SK-N-SH treated with all-trans-retinoic acid at 6 μM for 48 hours (cell line): ENCODE data around the gene AGO4.
A peak's percentile ranks its signal among the peaks of the same experiment; 100 is the strongest.

ENCODE experiments used
- ATAC-seq: fragments of 200-7000 bp; cut with Tn5 transposase; 3 replicates; pipeline ENCODE4 v1.9.1; 2020; ENCODE audit warnings: mild to moderate bottlenecking, moderate library complexity
- BACH2 ChIP-seq: fragments of 250-450 bp; sonication (Bioruptor Pico); IDR thresholded peaks from 2 replicates; pipeline ENCODE4 v1.9.0; 2021; ENCODE audit warnings: mild to moderate bottlenecking, borderline replicate concordance
- CREB5 ChIP-seq: fragments of 250-450 bp; sonication (Bioruptor Pico); IDR thresholded peaks from 2 replicates; pipeline ENCODE4 v1.5.1; 2020; ENCODE audit warnings: low read depth, mild to moderate bottlenecking, moderate library complexity
- CSDC2 ChIP-seq: fragments of 250-450 bp; sonication (Bioruptor Pico); IDR thresholded peaks from 2 replicates; pipeline ENCODE4 v1.5.0; 2020; ENCODE audit warnings: mild to moderate bottlenecking, moderate library complexity
- CSRNP3 ChIP-seq: fragments of 250-450 bp; sonication (Bioruptor Pico); IDR thresholded peaks from 2 replicates; pipeline ENCODE4 v1.5.1; 2021; ENCODE audit warnings: mild to moderate bottlenecking, moderate library complexity
- ESRRG ChIP-seq: fragments of 250-450 bp; sonication (Bioruptor Pico); IDR thresholded peaks from 2 replicates; pipeline ENCODE4 v1.6.1; 2021; ENCODE audit warnings: mild to moderate bottlenecking
- GLIS3 ChIP-seq: fragments of 250-450 bp; sonication (Bioruptor Pico); IDR thresholded peaks from 2 replicates; pipeline ENCODE4 v1.5.0; 2020; ENCODE audit warnings: mild to moderate bottlenecking, moderate library complexity
- ISL1 ChIP-seq: fragments of 250-450 bp; sonication (Bioruptor Pico); IDR thresholded peaks from 2 replicates; pipeline ENCODE4 v2.1.2; 2022; ENCODE audit warnings: mild to moderate bottlenecking, moderate library complexity
- OSR1 ChIP-seq: fragments of 250-450 bp; sonication (Bioruptor Pico); IDR thresholded peaks from 2 replicates; pipeline ENCODE4 v1.8.0; 2022; ENCODE audit warnings: moderate library complexity, mild to moderate bottlenecking, inconsistent platforms
- PATZ1 ChIP-seq: fragments of 250-450 bp; sonication (Bioruptor Pico); IDR thresholded peaks from 2 replicates; pipeline ENCODE4 v1.8.0; 2020; ENCODE audit warnings: mild to moderate bottlenecking, moderate library complexity, borderline replicate concordance
- RARB ChIP-seq: fragments of 250-450 bp; sonication (Bioruptor Pico); IDR thresholded peaks from 2 replicates; pipeline ENCODE4 v1.8.0; 2021; ENCODE audit warnings: mild to moderate bottlenecking, moderate library complexity
- SNAI2 ChIP-seq: fragments of 250-450 bp; sonication (Bioruptor Pico); IDR thresholded peaks from 2 replicates; pipeline ENCODE4 v1.5.0; 2020; ENCODE audit warnings: mild to moderate bottlenecking, moderate library complexity
- TOX ChIP-seq: fragments of 250-450 bp; sonication (Bioruptor Pico); IDR thresholded peaks from 2 replicates; pipeline ENCODE4 v1.8.0; 2021; ENCODE audit warnings: mild to moderate bottlenecking, moderate library complexity, borderline replicate concordance
- TSHZ2 ChIP-seq: fragments of 250-450 bp; sonication (Bioruptor Pico); IDR thresholded peaks from 2 replicates; pipeline ENCODE4 v1.5.0; 2020; ENCODE audit warnings: mild to moderate bottlenecking, moderate library complexity
- ZC3H10 ChIP-seq: fragments of 250-450 bp; sonication (Bioruptor Pico); IDR thresholded peaks from 2 replicates; pipeline ENCODE4 v1.5.1; 2021; ENCODE audit warnings: mild to moderate bottlenecking, moderate library complexity
- ZFP3 ChIP-seq: fragments of 250-450 bp; sonication (Bioruptor Pico); IDR thresholded peaks from 2 replicates; pipeline ENCODE4 v1.5.0; 2020; ENCODE audit warnings: mild to moderate bottlenecking, moderate library complexity
- ZFP30 ChIP-seq: fragments of 450-650 bp; formaldehyde crosslinking; IDR thresholded peaks from 2 replicates; pipeline ENCODE4 v1.5.0; 2022; ENCODE audit warnings: mild to moderate bottlenecking, moderate library complexity
- ZNF70 ChIP-seq: fragments of 450-650 bp; formaldehyde crosslinking; IDR thresholded peaks from 2 replicates; pipeline ENCODE4 v1.5.0; 2020; ENCODE audit warnings: mild to moderate bottlenecking, moderate library complexity
- ZNF8 ChIP-seq: fragments of 450-650 bp; formaldehyde crosslinking; IDR thresholded peaks from 2 replicates; pipeline ENCODE4 v1.5.0; 2020; ENCODE audit warnings: mild to moderate bottlenecking, moderate library complexity

AGO4 gene

GRCh38 chr1:35807614-35808449 lies at the start of gene AGO4:
Gene AGO4, plus strand, starts transcription at chr1:35808016. Its CDS starts 401 bp downstream, at chr1:35808417.
- ATAC-seq: peak; percentile 63

GRCh38 chr1:35762141-35762540 lies 45.7 kb upstream of the AGO4 start:
- no peak for ATAC-seq
- no peak for TF ChIP-seq ZC3H10 (CRISPR knock-in tag)
- TF ChIP-seq TOX (CRISPR knock-in tag): no peak
- TF ChIP-seq OSR1 (CRISPR knock-in tag): no peak
- no peak for TF ChIP-seq ZNF8 (CRISPR knock-in tag)
- TF ChIP-seq ZFP30 (CRISPR knock-in tag): no peak
- TF ChIP-seq, all 23 proteins: peak for 0

More at GRCh38 chr1:35807614-35808449, at the start of gene AGO4:
- TF ChIP-seq TSHZ2 (CRISPR knock-in tag) (peak; percentile 59; the same call in 1 of the 2 replicates), CSDC2 (CRISPR knock-in tag) (0 out of 2 replicates have a peak, but pooled peaks have one; percentile 54), SNAI2 (CRISPR knock-in tag) (peak; percentile 53; the same call in 1 of the 2 replicates), ZFP30 (CRISPR knock-in tag) (no peak), CSRNP3 (CRISPR knock-in tag) (no peak), PATZ1 (CRISPR knock-in tag) (no peak)

GRCh38 chr1:35763201-35763600 lies 44.6 kb upstream of the AGO4 start:
- TF ChIP-seq ZNF70 (CRISPR knock-in tag): no peak
- ATAC-seq: no peak

- no peak for ATAC-seq
- no peak for TF ChIP-seq CSRNP3 (CRISPR knock-in tag)
- no peak for TF ChIP-seq TOX (CRISPR knock-in tag)
- TF ChIP-seq ZFP3: no peak
- TF ChIP-seq ISL1 (CRISPR knock-in tag): no peak
- TF ChIP-seq ZNF70 (CRISPR knock-in tag): no peak
- no peak for TF ChIP-seq OSR1 (CRISPR knock-in tag)
- no peak for TF ChIP-seq PATZ1 (CRISPR knock-in tag)
- TF ChIP-seq BACH2 (CRISPR knock-in tag): no peak
- no peak for TF ChIP-seq ZNF8 (CRISPR knock-in tag)
- no peak for TF ChIP-seq CREB5 (CRISPR knock-in tag)
- TF ChIP-seq GLIS3: no peak
- TF ChIP-seq SNAI2 (CRISPR knock-in tag): no peak
- no peak for TF ChIP-seq RARB (CRISPR knock-in tag)
- TF ChIP-seq ESRRG: no peak
- no peak for TF ChIP-seq TSHZ2 (CRISPR knock-in tag)
- TF ChIP-seq ZC3H10 (CRISPR knock-in tag): no peak
Observed at GRCh38 chr1:35764283-35764682, 43.5 kb upstream of the AGO4 start.
